ENCODE results near the gene POFUT2. TPM values are rescaled to one million over a fixed set of nuclear protein-coding genes. Genes with fewer than 3 reads are reported as not detected.

POFUT2 gene
- total RNA-seq, 1 donor from 2014 or later, result 62.5 TPM

- Mint-ChIP-seq H3K4me1 (peaks cover 10% of the 10 kb centered on the region), H3K27me3 (ENCODE audit: low read depth) (no peaks in the 10 kb centered on the region), H3K27ac (no peak overlapping the region), H3K9me3 (peaks cover 16% of the 10 kb centered on the region), H3K4me3 (no peak overlapping the region), H3K36me3 (no peaks in the 10 kb centered on the region)
- no peak for DNase-seq (ENCODE audit: low spot score in 2 of 2, unreplicated experiment in 2 of 2)
- TF ChIP-seq, protein P1, sequence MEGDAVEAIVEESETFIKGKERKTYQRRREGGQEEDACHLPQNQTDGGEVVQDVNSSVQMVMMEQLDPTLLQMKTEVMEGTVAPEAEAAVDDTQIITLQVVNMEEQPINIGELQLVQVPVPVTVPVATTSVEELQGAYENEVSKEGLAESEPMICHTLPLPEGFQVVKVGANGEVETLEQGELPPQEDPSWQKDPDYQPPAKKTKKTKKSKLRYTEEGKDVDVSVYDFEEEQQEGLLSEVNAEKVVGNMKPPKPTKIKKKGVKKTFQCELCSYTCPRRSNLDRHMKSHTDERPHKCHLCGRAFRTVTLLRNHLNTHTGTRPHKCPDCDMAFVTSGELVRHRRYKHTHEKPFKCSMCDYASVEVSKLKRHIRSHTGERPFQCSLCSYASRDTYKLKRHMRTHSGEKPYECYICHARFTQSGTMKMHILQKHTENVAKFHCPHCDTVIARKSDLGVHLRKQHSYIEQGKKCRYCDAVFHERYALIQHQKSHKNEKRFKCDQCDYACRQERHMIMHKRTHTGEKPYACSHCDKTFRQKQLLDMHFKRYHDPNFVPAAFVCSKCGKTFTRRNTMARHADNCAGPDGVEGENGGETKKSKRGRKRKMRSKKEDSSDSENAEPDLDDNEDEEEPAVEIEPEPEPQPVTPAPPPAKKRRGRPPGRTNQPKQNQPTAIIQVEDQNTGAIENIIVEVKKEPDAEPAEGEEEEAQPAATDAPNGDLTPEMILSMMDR (IDR thresholded peaks at IDR 0.05; ENCODE audit: unreplicated experiment), result no peak
Observed at GRCh38 chr21:45313682-45314081, 26.0 kb upstream of the POFUT2 start.

DNA sequence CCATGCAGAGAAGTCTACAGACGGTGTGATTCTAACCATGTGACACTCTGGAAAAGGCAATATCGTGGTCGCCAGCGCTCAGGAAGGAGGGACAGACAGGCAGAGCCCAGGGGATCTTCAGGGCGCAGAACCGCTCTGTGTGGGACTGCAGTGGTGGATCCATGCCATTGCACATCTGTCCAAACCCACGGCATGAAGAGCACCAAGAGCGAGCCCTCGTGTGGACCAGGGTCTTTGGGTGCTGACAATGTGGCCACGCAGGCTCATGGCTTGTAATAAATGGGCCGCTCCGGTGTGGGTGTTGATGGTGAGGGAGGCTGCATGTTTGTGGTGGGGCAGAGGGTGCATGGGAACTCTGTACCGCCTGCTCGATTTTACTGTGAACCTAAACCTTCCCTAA, 25.3 kb upstream of the POFUT2 start:
- H3K27ac Mint-ChIP-seq, result no peak overlapping the region
- no peaks in the 10 kb centered on the region for H3K27me3 Mint-ChIP-seq (ENCODE audit: low read depth)
- H3K4me3 Mint-ChIP-seq, result no peak overlapping the region
- H3K9me3 Mint-ChIP-seq, result peaks cover 16% of the 10 kb centered on the region
- no peaks in the 10 kb centered on the region for H3K36me3 Mint-ChIP-seq
- TF ChIP-seq, protein P1 (IDR thresholded peaks at IDR 0.05; ENCODE audit: unreplicated experiment), result no peak
- peaks cover 14% of the 10 kb centered on the region for H3K4me1 Mint-ChIP-seq
- no peak for DNase-seq (ENCODE audit: low spot score in 2 of 2, unreplicated experiment in 2 of 2)

GRCh38 chr21:45312296-45312695, 24.6 kb upstream of the POFUT2 start:
- H3K4me1 Mint-ChIP-seq, result peaks cover 16% of the 10 kb centered on the region
- no peaks in the 10 kb centered on the region for H3K36me3 Mint-ChIP-seq
- TF ChIP-seq, protein P1 (IDR thresholded peaks at IDR 0.05; ENCODE audit: unreplicated experiment), result no peak
- H3K27ac Mint-ChIP-seq, result no peak overlapping the region
- H3K9me3 Mint-ChIP-seq, result peaks cover 16% of the 10 kb centered on the region
- H3K4me3 Mint-ChIP-seq, result no peak overlapping the region
- H3K27me3 Mint-ChIP-seq (ENCODE audit: low read depth), result no peaks in the 10 kb centered on the region
- DNase-seq (ENCODE audit: low spot score in 2 of 2, unreplicated experiment in 2 of 2), result no peak

GRCh38 chr21:45310459-45310858, 22.8 kb upstream of the POFUT2 start:
- DNase-seq (ENCODE audit: low spot score in 2 of 2, unreplicated experiment in 2 of 2), result no peak
- no peaks in the 10 kb centered on the region for H3K27me3 Mint-ChIP-seq (ENCODE audit: low read depth)
- H3K27ac Mint-ChIP-seq, result no peak overlapping the region
- H3K4me3 Mint-ChIP-seq, result no peak overlapping the region
- TF ChIP-seq, protein P1 (IDR thresholded peaks at IDR 0.05; ENCODE audit: unreplicated experiment), result no peak
- H3K4me1 Mint-ChIP-seq, result peaks cover 21% of the 10 kb centered on the region
- H3K36me3 Mint-ChIP-seq, result no peaks in the 10 kb centered on the region
- peaks cover 16% of the 10 kb centered on the region for H3K9me3 Mint-ChIP-seq

DNA sequence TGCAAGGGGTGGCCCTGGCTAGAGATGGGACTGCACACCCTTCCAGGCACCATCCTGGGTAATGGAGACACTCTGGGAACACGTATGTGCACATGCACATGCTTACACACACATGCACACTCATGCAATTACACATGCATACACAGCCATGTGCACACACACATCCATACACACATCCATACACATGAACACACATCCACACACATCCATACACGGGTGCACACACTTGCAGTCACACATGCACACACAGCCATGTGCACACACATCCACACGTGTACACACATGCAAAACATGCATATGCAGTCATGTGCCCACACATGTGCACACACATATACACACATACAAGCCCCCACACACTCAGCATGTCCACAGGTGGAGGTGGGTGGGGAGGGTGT, 22.3 kb upstream of the POFUT2 start:
- Mint-ChIP-seq H3K27ac (no peak overlapping the region), H3K4me3 (no peak overlapping the region), H3K36me3 (no peaks in the 10 kb centered on the region), H3K9me3 (peaks cover 12% of the 10 kb centered on the region), H3K27me3 (ENCODE audit: low read depth) (no peaks in the 10 kb centered on the region), H3K4me1 (peaks cover 21% of the 10 kb centered on the region)
- DNase-seq (ENCODE audit: low spot score in 2 of 2, unreplicated experiment in 2 of 2), result no peak
- TF ChIP-seq, protein P1 (IDR thresholded peaks at IDR 0.05; ENCODE audit: unreplicated experiment), result no peak
